SU-DHL-6 (cell line): ENCODE data around the gene SRPK3.

Source experiments
- H2AFZ ChIP-seq: fragments of 200-600 bp; sonication (generic); 2 replicates; pipeline ENCODE4 v1.6.1; 2014; ENCODE audit warnings: low read depth, mild to moderate bottlenecking, moderate library complexity, mixed read lengths, antibody characterized with exemption, low read length; ENCODE audit not compliant: severe bottlenecking
- H3F3A ChIP-seq: fragments of 200-600 bp; shearing (Covaris generic); 2 replicates; pipeline ENCODE4 v1.6.0; 2016; ENCODE audit warnings: antibody characterized with exemption, mild to moderate bottlenecking; ENCODE audit not compliant: insufficient read depth
- H3K27ac ChIP-seq: fragments of 200-600 bp; sonication (generic); 2 replicates; pipeline ENCODE4 v1.5.1; 2016; ENCODE audit warnings: low read depth, mild to moderate bottlenecking, low read length, moderate library complexity, mixed read lengths
- H3K27me3 ChIP-seq: fragments of 200-600 bp; sonication (generic), shearing (Covaris generic); 2 replicates; pipeline ENCODE4 v1.6.0; 2014; ENCODE audit warnings: mild to moderate bottlenecking, low read length
- H3K36me3 ChIP-seq: fragments of 200-600 bp; sonication (generic); 2 replicates; pipeline ENCODE4 v1.6.1; 2014; ENCODE audit warnings: mild to moderate bottlenecking, low read length, mixed read lengths
- H3K4me2 ChIP-seq: fragments of 300-600, 200-600 bp; shearing (Covaris generic), sonication (generic); 2 replicates; pipeline ENCODE4 v1.6.0; 2014; ENCODE audit warnings: low read length, low read depth, mild to moderate bottlenecking; ENCODE audit not compliant: poor library complexity, severe bottlenecking
- H3K4me3 ChIP-seq: fragments of 200-600 bp; sonication (generic); 2 replicates; pipeline ENCODE4 v1.5.1; 2014; ENCODE audit warnings: antibody characterized with exemption, low read length, mild to moderate bottlenecking, mixed read lengths; ENCODE audit not compliant: insufficient read depth, poor library complexity, severe bottlenecking
- H3K79me2 ChIP-seq: fragments of 200-600 bp; sonication (generic); 2 replicates; pipeline ENCODE4 v1.6.1; 2014; ENCODE audit warnings: mild to moderate bottlenecking, low read length, moderate library complexity; ENCODE audit not compliant: insufficient read depth
- H3K9ac ChIP-seq: fragments of 200-600 bp; sonication (generic); 2 replicates; pipeline ENCODE4 v1.7.0; 2014; ENCODE audit warnings: mild to moderate bottlenecking, low read length
- H3K9me2 ChIP-seq: fragments of 200-600 bp; sonication (generic); replicated peaks from 2 replicates; pipeline ENCODE4 v1.6.1; 2014; ENCODE audit warnings: low read length; ENCODE audit not compliant: insufficient read depth
- H3K9me3 ChIP-seq: fragments of 200-600 bp; sonication (generic); 2 replicates; pipeline ENCODE4 v1.6.1; 2014; ENCODE audit warnings: low read length, mixed read lengths; ENCODE audit not compliant: insufficient read depth
- H4K20me1 ChIP-seq: fragments of 200-600 bp; sonication (generic); 2 replicates; pipeline ENCODE4 v1.6.1; 2014; ENCODE audit warnings: low read depth, mild to moderate bottlenecking, antibody characterized with exemption, low read length, moderate library complexity, mixed read lengths
- CTCF ChIP-seq: fragments of 200-600 bp; sonication (generic); IDR thresholded peaks from one replicate; pipeline ENCODE4 v1.5.1; 2017; ENCODE audit warnings: antibody characterized with exemption, mild to moderate bottlenecking, low read length, moderate library complexity; ENCODE audit not compliant: insufficient read depth, poor library complexity, severe bottlenecking
- EZH2phosphoT487 ChIP-seq: fragments of 200-600 bp; sonication (generic), shearing (Covaris generic); conservative IDR thresholded peaks from 2 replicates; pipeline ENCODE4 v1.6.1; 2018; ENCODE audit warnings: mild to moderate bottlenecking, antibody characterized with exemption, low read length, moderate library complexity, mixed read lengths

The SRPK3 gene

GRCh38 chrX:153771415-153772315 is 9.2 kb upstream of the SRPK3 start:
- Histone ChIP-seq H2AFZ (no peak overlapping the region), H3K9ac (no peak overlapping the region), H3F3A (no peaks in the 10 kb centered on the region), H3K27ac (no peak overlapping the region), H3K79me2 (no peaks in the 10 kb centered on the region), H3K27me3 (no peaks in the 10 kb centered on the region), H3K4me3 (no peak overlapping the region), H3K9me2 (no peaks in the 10 kb centered on the region), H3K4me2 (no peak overlapping the region), H3K36me3 (no peaks in the 10 kb centered on the region), H3K9me3 (no peaks in the 10 kb centered on the region), H4K20me1 (no peaks in the 10 kb centered on the region)
- TF ChIP-seq EZH2phosphoT487 (no peak), CTCF (no peak)

- H3K9ac ChIP-seq: no peak overlapping the region
- H3K9me3 ChIP-seq: no peaks in the 10 kb centered on the region
Measured at GRCh38 chrX:153772316-153773217, 8.3 kb upstream of the SRPK3 start.

GRCh38 chrX:153773218-153773611 is 7.6 kb upstream of the SRPK3 start:
- H3K4me2 ChIP-seq: no peak overlapping the region
- H2AFZ ChIP-seq: no peak overlapping the region
- H3K9ac ChIP-seq: no peak overlapping the region
- no peaks in the 10 kb centered on the region for H3K79me2 ChIP-seq
- H3K36me3 ChIP-seq: no peaks in the 10 kb centered on the region
- no peak overlapping the region for H3K4me3 ChIP-seq
- no peaks in the 10 kb centered on the region for H3K9me3 ChIP-seq
- no peaks in the 10 kb centered on the region for H3K9me2 ChIP-seq
- no peak overlapping the region for H3K27ac ChIP-seq
- no peak for TF ChIP-seq CTCF
- no peak for TF ChIP-seq EZH2phosphoT487
- H4K20me1 ChIP-seq: no peaks in the 10 kb centered on the region
- H3F3A ChIP-seq: no peaks in the 10 kb centered on the region
- H3K27me3 ChIP-seq: no peaks in the 10 kb centered on the region

More at GRCh38 chrX:153772316-153773217, 8.3 kb upstream of the SRPK3 start:
- no peaks in the 10 kb centered on the region for H3K36me3 ChIP-seq
- H3K4me2 ChIP-seq: no peak overlapping the region
- no peaks in the 10 kb centered on the region for H3F3A ChIP-seq
- no peaks in the 10 kb centered on the region for H3K9me2 ChIP-seq
- no peaks in the 10 kb centered on the region for H4K20me1 ChIP-seq
- H3K27me3 ChIP-seq: no peaks in the 10 kb centered on the region
- H2AFZ ChIP-seq: no peak overlapping the region
- no peak overlapping the region for H3K4me3 ChIP-seq
- H3K27ac ChIP-seq: no peak overlapping the region
- TF ChIP-seq EZH2phosphoT487 (no peak), CTCF (no peak)
- H3K79me2 ChIP-seq: no peaks in the 10 kb centered on the region
